Trophoblast cell (in vitro differentiated cells and primary cell): ENCODE data around the gene RAD51B.

ENCODE experiments used
- DNase-seq, 2 donors: peaks; one replicate each; pipeline ENCODE4 v3.0.0-alpha.2; 2016
- H2AFZ ChIP-seq: 2 replicates; pipeline ENCODE4 v1.6.1; 2013; ENCODE audit warnings: low read length, moderate library complexity, mild to moderate bottlenecking; ENCODE audit not compliant: insufficient read depth, poor library complexity
- H2AK5ac ChIP-seq: 2 replicates; pipeline ENCODE4 v1.6.1; 2013; ENCODE audit warnings: mild to moderate bottlenecking, low read length
- H2BK120ac ChIP-seq: 2 replicates; pipeline ENCODE4 v1.6.1; 2013; ENCODE audit warnings: low read length, mild to moderate bottlenecking, moderate library complexity; ENCODE audit not compliant: insufficient read depth, poor library complexity
- H2BK12ac ChIP-seq: 2 replicates; pipeline ENCODE4 v1.6.1; 2013; ENCODE audit warnings: mild to moderate bottlenecking, low read length, moderate library complexity
- H2BK5ac ChIP-seq: 2 replicates; pipeline ENCODE4 v1.6.1; 2013; ENCODE audit warnings: low read length, low read depth, moderate library complexity, mild to moderate bottlenecking; ENCODE audit not compliant: poor library complexity
- H3K14ac ChIP-seq: 2 replicates; pipeline ENCODE4 v1.6.1; 2013; ENCODE audit warnings: mild to moderate bottlenecking, low read length
- H3K18ac ChIP-seq: 2 replicates; pipeline ENCODE4 v1.6.1; 2013; ENCODE audit warnings: mild to moderate bottlenecking, low read length
- H3K23ac ChIP-seq: 2 replicates; pipeline ENCODE4 v1.6.1; 2013; ENCODE audit warnings: low read length
- H3K27ac ChIP-seq: 2 replicates; pipeline ENCODE4 v1.5.1; 2013; ENCODE audit warnings: low read depth, mild to moderate bottlenecking, inconsistent platforms, low read length, moderate library complexity
- H3K27me3 ChIP-seq: 2 replicates; pipeline ENCODE4 v1.6.1; 2013; ENCODE audit warnings: inconsistent platforms, mild to moderate bottlenecking, low read length, moderate library complexity; ENCODE audit not compliant: insufficient read depth
- H3K36me3 ChIP-seq, 2 experiments: 1 replicate in 1 of 2; 2 replicates in 1 of 2; pipeline ENCODE4 v1.6.1; 2013; ENCODE audit warnings: low read length in 2 of 2, mild to moderate bottlenecking in 2 of 2, moderate library complexity in 1 of 2; ENCODE audit not compliant: insufficient read depth in 2 of 2, control insufficient read depth in 1 of 2
- H3K4ac ChIP-seq: 2 replicates; pipeline ENCODE4 v1.6.1; 2013; ENCODE audit warnings: low read depth, mild to moderate bottlenecking, low read length, moderate library complexity
- H3K4me1 ChIP-seq, 2 experiments: 1 replicate in 1 of 2; 2 replicates in 1 of 2; pipeline ENCODE4 v1.6.1; 2013; ENCODE audit warnings: low read length in 2 of 2, mild to moderate bottlenecking in 2 of 2, moderate library complexity in 1 of 2; ENCODE audit not compliant: insufficient read depth in 2 of 2, control insufficient read depth in 1 of 2
- H3K4me2 ChIP-seq: 2 replicates; pipeline ENCODE4 v1.6.1; 2013; ENCODE audit warnings: inconsistent platforms, mild to moderate bottlenecking, low read length, moderate library complexity
- H3K4me3 ChIP-seq: 2 replicates; pipeline ENCODE4 v1.5.1; 2013; ENCODE audit warnings: mild to moderate bottlenecking, low read depth, low read length, inconsistent platforms
- H3K79me1 ChIP-seq: one replicate; pipeline ENCODE4 v1.6.1; 2013; ENCODE audit warnings: low read length
- H3K79me2 ChIP-seq: 2 replicates; pipeline ENCODE4 v1.6.1; 2013; ENCODE audit warnings: low read length, mild to moderate bottlenecking; ENCODE audit not compliant: control insufficient read depth, insufficient read depth, poor library complexity
- H3K9ac ChIP-seq: 2 replicates; pipeline ENCODE4 v1.6.1; 2013; ENCODE audit warnings: mild to moderate bottlenecking, low read length
- H3K9me3 ChIP-seq: 2 replicates; pipeline ENCODE4 v1.6.1; 2013; ENCODE audit warnings: low read depth, mild to moderate bottlenecking, control low read depth, inconsistent platforms, low read length; ENCODE audit not compliant: insufficient read depth
- H4K12ac ChIP-seq: 2 replicates; pipeline ENCODE4 v1.6.1; 2013; ENCODE audit warnings: low read depth, mild to moderate bottlenecking, low read length, moderate library complexity
- H4K8ac ChIP-seq: 2 replicates; pipeline ENCODE4 v1.6.1; 2013; ENCODE audit warnings: low read depth, mild to moderate bottlenecking, low read length, moderate library complexity
- H4K91ac ChIP-seq: one replicate; pipeline ENCODE4 v1.6.1; 2013; ENCODE audit warnings: low read depth, mild to moderate bottlenecking, low read length, moderate library complexity
- WGBS: extraction: QIAGEN DNeasy Blood & Tissue Kit; methylation state at CpG from one replicate; pipeline ENCODE4 v1.1.7; 2013; ENCODE audit warnings: missing lambda C conversion rate; ENCODE audit not compliant: insufficient read length, insufficient coverage; ENCODE audit errors: extremely low coverage; 5-methylcytosine and 5-hydroxymethylcytosine counted together

RAD51B gene

GRCh38 chr14:68283378-68284123 lies 464.0 kb downstream of the RAD51B start:
- H4K12ac ChIP-seq, result no peak overlapping the region
- H3K79me2 ChIP-seq, result no peaks in the 10 kb centered on the region
- no peak overlapping the region for H3K4me2 ChIP-seq
- H2AK5ac ChIP-seq, result no peak overlapping the region
- H3K27ac ChIP-seq, result no peak overlapping the region
- no peak overlapping the region for H2BK5ac ChIP-seq
- H3K27me3 ChIP-seq, result no peaks in the 10 kb centered on the region
- peak overlapping the region; percentile 62 for H4K91ac ChIP-seq
- peaks cover 5 to 17% of the 10 kb centered on the region in 2 experiments for H3K4me1 ChIP-seq
- no CpG with 5 or more reads among the region's 11 CpGs for WGBS
- H2BK12ac ChIP-seq, result peak overlapping the region; percentile 46
- no peak overlapping the region for H3K4me3 ChIP-seq
- peak overlapping the region; percentile 41 for H3K14ac ChIP-seq
- H4K8ac ChIP-seq, result peak overlapping the region; percentile 40
- peak overlapping the region; percentile 17 for H2AFZ ChIP-seq
- DNase-seq, result no peak
- H2BK120ac ChIP-seq, result peak overlapping the region; percentile 35
- no peaks in the 10 kb centered on the region for H3K9me3 ChIP-seq
- no peak overlapping the region for H3K23ac ChIP-seq
- no peak overlapping the region for H3K9ac ChIP-seq
- H3K4ac ChIP-seq, result no peak overlapping the region
- no peak overlapping the region for H3K18ac ChIP-seq
- no peaks in the 10 kb centered on the region for H3K36me3 ChIP-seq
- H3K79me1 ChIP-seq, result peaks cover 28% of the 10 kb centered on the region

GRCh38 chr14:68284333-68284732 lies 464.8 kb downstream of the RAD51B start:
- Histone ChIP-seq H3K23ac (no peak overlapping the region), H3K9ac (no peak overlapping the region), H2AFZ (no peak overlapping the region), H3K14ac (no peak overlapping the region), H2BK120ac (no peak overlapping the region), H2BK12ac (no peak overlapping the region), H3K27ac (no peak overlapping the region), H3K36me3 (no peaks in the 10 kb centered on the region), H3K4me2 (no peak overlapping the region), H2AK5ac (no peak overlapping the region), H3K27me3 (no peaks in the 10 kb centered on the region), H2BK5ac (no peak overlapping the region), H4K12ac (no peak overlapping the region), H4K91ac (no peak overlapping the region), H3K4me3 (no peak overlapping the region), H3K4ac (no peak overlapping the region), H3K9me3 (no peaks in the 10 kb centered on the region), H3K79me1 (peaks cover 24% of the 10 kb centered on the region), H3K4me1 (peaks cover under 1 to 13% of the 10 kb centered on the region in 2 experiments), H4K8ac (no peak overlapping the region), H3K18ac (no peak overlapping the region), H3K79me2 (no peaks in the 10 kb centered on the region)
- DNase-seq, result no peak

- peaks cover 0 to 10% of the 10 kb centered on the region in 2 experiments for H3K4me1 ChIP-seq
- H3K79me1 ChIP-seq, result peaks cover 23% of the 10 kb centered on the region
- H3K9ac ChIP-seq, result no peak overlapping the region
- H3K14ac ChIP-seq, result peak overlapping the region; percentile 7
- no peak overlapping the region for H2AK5ac ChIP-seq
- no peaks in the 10 kb centered on the region for H3K79me2 ChIP-seq
- H3K4me2 ChIP-seq, result no peak overlapping the region
- peak overlapping the region; percentile 36 for H4K91ac ChIP-seq
- H3K18ac ChIP-seq, result no peak overlapping the region
- H3K4ac ChIP-seq, result no peak overlapping the region
- DNase-seq, result no peak
- H3K36me3 ChIP-seq, result no peaks in the 10 kb centered on the region
- no CpG with 5 or more reads among the region's 6 CpGs for WGBS
- peak overlapping the region; percentile 2 for H4K8ac ChIP-seq
- peak overlapping the region; percentile 18 for H2BK5ac ChIP-seq
- peak overlapping the region; percentile 19 for H2BK12ac ChIP-seq
- H3K9me3 ChIP-seq, result no peaks in the 10 kb centered on the region
- no peak overlapping the region for H3K27ac ChIP-seq
- no peak overlapping the region for H2AFZ ChIP-seq
- no peak overlapping the region for H4K12ac ChIP-seq
- H3K27me3 ChIP-seq, result no peaks in the 10 kb centered on the region
- H2BK120ac ChIP-seq, result peak overlapping the region; percentile 65
- H3K4me3 ChIP-seq, result no peak overlapping the region
- H3K23ac ChIP-seq, result no peak overlapping the region
These were observed 465.3 kb downstream of the RAD51B start for GRCh38 chr14:68284834-68285233.

- Histone ChIP-seq H3K27me3 (no peaks in the 10 kb centered on the region), H3K23ac (no peak overlapping the region), H2AK5ac (peak overlapping the region; percentile 4), H3K36me3 (no peaks in the 10 kb centered on the region), H3K9ac (no peak overlapping the region), H3K27ac (no peak overlapping the region), H3K79me2 (no peaks in the 10 kb centered on the region), H3K4me3 (no peak overlapping the region), H3K4me2 (no peak overlapping the region), H3K79me1 (peaks cover 25% of the 10 kb centered on the region), H3K18ac (peak overlapping the region; percentile 73), H4K8ac (no peak overlapping the region), H3K4me1 (peaks cover 0 to 9% of the 10 kb centered on the region in 2 experiments), H2BK5ac (no peak overlapping the region), H3K4ac (peak overlapping the region; percentile 41), H2BK12ac (peak overlapping the region; percentile 95), H2AFZ (no peak overlapping the region), H3K9me3 (no peaks in the 10 kb centered on the region), H2BK120ac (no peak overlapping the region), H3K14ac (no peak overlapping the region), H4K91ac (peak overlapping the region; percentile 64), H4K12ac (no peak overlapping the region)
- WGBS, result no CpG with 5 or more reads among the region's 11 CpGs
- DNase-seq, result no peak
These were observed 466.0 kb downstream of the RAD51B start for GRCh38 chr14:68285421-68286179.
